AG09309 (cell line): ENCODE data around the gene EYA3.

ENCODE experiments used
- DNase-seq: peaks from one replicate; pipeline ENCODE4 v3.0.0-alpha.2; 2010; ENCODE audit warnings: low read depth
- H3K4me3 ChIP-seq: 2 replicates; pipeline ENCODE4 v1.5.1; 2011; ENCODE audit warnings: mild to moderate bottlenecking, low read depth, low read length, moderate library complexity; ENCODE audit not compliant: control insufficient read depth
- CTCF ChIP-seq: IDR thresholded peaks from 2 replicates; pipeline ENCODE4 v1.5.1; 2011; ENCODE audit warnings: mild to moderate bottlenecking, low read depth, low read length, inconsistent platforms; ENCODE audit not compliant: insufficient read depth, control insufficient read depth; ENCODE audit errors: missing control alignments

EYA3 gene

DNA sequence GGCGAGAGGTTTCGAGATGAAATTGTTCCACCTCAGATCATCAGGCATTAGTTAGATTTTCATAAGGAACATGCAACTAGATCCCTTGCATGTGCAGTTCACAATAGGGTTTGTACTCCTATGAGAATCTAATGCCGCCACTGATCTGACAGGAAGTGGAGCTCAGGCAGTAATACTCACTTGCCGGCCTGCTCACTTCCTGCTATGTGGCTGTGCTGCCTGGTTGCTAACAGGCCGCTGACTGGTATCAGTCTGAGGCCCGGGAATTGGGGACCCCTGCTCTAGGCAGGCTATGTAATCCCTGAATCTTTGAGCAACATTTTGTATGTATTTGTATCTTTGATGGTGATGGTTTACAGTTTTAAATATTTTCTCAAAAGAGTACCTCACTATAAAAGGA, 96.1 kb downstream of the EYA3 start:
- no peak overlapping the region for H3K4me3 ChIP-seq
- no peak for DNase-seq
- no peak for TF ChIP-seq CTCF

DNA sequence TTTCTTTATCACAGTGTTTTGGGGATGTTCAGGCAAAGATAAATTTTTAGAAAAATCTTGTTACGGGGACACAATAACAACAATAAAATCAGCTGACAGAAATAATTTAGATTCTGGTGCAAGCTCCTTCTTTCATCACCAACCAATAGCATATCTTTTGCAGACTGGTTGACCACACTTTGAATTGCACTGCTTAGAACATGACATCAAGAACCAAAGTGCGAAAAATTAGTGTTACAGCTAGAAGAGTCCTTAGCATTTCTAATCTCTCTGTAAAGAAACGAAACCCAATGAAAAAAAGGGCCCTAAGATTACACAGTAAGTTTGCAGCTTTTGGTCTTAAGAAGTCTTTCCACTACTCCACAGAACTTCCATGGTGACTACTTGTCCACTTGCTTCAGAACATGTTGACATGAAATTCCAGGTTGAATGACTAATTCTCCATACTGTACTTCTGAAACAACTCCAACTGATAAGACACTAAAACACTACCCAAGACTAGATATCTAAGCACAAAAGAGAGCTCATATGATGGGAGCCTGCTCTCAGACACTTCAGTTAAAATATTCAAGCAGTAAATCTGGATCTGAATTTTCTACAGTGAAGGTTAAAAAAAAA, 97.4 kb downstream of the EYA3 start:
- no peak overlapping the region for H3K4me3 ChIP-seq
- TF ChIP-seq CTCF = no peak
- no peak for DNase-seq

GRCh38 chr1:27981145-27981544, 107.3 kb downstream of the EYA3 start:
- no peak for TF ChIP-seq CTCF
- no peak for DNase-seq
- H3K4me3 ChIP-seq = no peak overlapping the region

- no peak overlapping the region for H3K4me3 ChIP-seq
- DNase-seq = no peak
- TF ChIP-seq CTCF = no peak
Measured at GRCh38 chr1:27980216-27980845, 108.1 kb downstream of the EYA3 start.

- no peak for TF ChIP-seq CTCF
- H3K4me3 ChIP-seq = no peak overlapping the region
- no peak for DNase-seq
Measured at GRCh38 chr1:27979859-27980201, 108.6 kb downstream of the EYA3 start.

DNA sequence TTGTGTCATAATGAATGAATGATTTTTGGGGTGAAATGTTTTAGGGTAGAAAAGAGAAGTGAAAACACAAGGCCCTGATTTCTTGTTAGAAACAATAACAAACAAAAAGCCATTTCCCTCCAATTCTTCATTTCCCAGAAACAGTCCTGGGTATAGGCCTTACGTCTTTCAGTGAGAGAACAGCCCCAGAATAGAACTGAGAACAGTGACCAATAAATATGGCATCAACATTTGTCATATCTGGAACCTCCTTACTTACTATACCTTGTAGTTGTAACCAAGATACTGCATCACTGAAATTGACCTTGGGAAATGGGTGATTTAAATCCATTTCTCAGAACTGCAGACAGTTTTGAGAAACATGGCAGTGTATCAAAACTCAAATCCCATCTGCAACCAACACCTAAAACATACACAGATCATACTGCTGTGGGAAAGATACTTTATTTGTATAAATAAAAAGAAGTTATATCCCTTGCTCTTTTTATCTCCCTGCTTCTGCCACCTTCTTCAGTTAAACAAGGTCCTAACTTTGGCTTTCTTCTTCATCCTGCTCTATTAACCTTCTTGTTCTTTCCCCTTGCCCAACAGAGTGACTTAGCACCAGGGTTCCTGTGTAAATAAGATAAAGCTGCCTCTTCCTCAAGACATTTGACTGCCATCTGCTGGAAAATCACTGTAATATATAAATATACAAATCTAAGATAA, 109.1 kb downstream of the EYA3 start:
- DNase-seq = peak; percentile 67
- peak; percentile 53 for TF ChIP-seq CTCF
- H3K4me3 ChIP-seq = no peak overlapping the region
